ELF-1 (cell line): ENCODE data around the gene MED13L.
"Not testable (repeated sequence)": the region's sequence is repeated elsewhere in the genome, so short reads cannot be mapped to it uniquely, and the experiment has no call there.

ENCODE experiments used
- DNase-seq: peaks from one replicate; pipeline ENCODE4 v3.0.0-alpha.2; 2016; ENCODE audit warnings: low read depth, low spot score

Gene MED13L

DNA sequence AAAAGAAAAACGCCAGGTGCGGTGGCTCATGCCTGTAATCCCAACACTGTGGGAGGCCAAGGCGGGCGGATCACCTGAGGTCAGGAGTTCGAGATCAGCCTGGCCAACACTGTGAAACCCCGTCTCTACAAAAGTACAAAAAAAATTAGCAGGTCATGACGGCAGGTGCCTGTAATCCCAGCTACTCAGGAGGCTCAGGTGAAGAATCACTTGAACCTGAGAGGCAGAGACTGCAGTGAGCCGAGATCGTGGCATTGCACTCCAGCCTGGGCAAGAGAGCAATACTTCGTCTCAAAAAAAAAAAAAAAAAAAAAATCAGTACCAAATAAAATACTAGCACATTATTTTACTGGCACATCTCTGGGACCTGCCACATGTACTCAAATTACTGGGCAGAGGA is 145.5 kb downstream of the MED13L start:
- not testable (repeated sequence) for DNase-seq

- no peak for DNase-seq
These were observed 146.3 kb downstream of the MED13L start for GRCh38 chr12:116131176-116131575.

DNA sequence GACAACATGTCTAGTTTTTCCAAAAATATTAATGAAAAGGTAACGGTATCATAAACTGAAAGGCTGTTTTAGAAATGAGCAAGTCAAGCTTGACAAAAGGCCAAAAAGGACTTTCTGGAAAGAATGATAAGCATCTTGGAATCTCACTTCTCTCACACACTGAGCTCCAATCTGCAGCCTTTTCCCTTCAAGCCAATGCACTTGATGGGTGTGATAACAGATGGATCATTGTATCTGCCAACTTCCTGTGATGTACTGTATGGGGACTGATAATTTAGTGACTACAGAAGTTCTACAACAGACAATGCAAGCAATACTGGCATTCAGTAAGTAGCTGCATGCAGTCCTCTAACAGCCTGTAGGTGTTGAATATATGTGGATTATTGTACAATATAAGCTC is 147.1 kb downstream of the MED13L start:
- DNase-seq, result no peak

GRCh38 chr12:116128779-116129178 is 148.7 kb downstream of the MED13L start:
- DNase-seq, result no peak

- DNase-seq, result no peak
These were observed 149.6 kb downstream of the MED13L start for GRCh38 chr12:116127859-116128258.

- no peak for DNase-seq
These were observed 150.9 kb downstream of the MED13L start for GRCh38 chr12:116126610-116127009.

GRCh38 chr12:116125956-116126566 is 151.4 kb downstream of the MED13L start:
- peak; percentile 34 for DNase-seq

GRCh38 chr12:116125084-116125483 is 152.4 kb downstream of the MED13L start:
- DNase-seq, result no peak

- DNase-seq, result peak; percentile 57
These were observed 153.8 kb downstream of the MED13L start for GRCh38 chr12:116123451-116124258.

DNA sequence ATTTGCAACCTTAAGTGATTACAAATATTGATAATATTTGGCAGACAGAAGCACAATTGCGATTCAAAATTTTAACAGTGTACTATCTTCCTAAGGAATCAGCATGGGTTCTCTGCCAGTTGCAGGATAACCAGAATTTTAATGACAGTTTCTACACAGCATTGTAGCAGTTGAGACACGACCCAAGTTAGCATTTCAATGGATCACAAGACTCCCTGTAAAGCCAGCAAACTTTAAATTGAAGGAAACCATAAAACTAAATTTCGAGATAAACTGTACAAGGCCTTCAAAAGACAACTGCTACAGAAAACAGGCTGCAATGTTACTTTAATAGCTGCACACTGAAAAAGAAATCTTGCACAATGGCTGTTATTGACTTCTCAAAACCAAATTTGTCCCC is 154.9 kb downstream of the MED13L start:
- DNase-seq, result no peak

- DNase-seq, result no peak
These were observed 156.0 kb downstream of the MED13L start for GRCh38 chr12:116121453-116121871.

- DNase-seq, result no peak
These were observed 160.7 kb downstream of the MED13L start for GRCh38 chr12:116116650-116117424.

DNA sequence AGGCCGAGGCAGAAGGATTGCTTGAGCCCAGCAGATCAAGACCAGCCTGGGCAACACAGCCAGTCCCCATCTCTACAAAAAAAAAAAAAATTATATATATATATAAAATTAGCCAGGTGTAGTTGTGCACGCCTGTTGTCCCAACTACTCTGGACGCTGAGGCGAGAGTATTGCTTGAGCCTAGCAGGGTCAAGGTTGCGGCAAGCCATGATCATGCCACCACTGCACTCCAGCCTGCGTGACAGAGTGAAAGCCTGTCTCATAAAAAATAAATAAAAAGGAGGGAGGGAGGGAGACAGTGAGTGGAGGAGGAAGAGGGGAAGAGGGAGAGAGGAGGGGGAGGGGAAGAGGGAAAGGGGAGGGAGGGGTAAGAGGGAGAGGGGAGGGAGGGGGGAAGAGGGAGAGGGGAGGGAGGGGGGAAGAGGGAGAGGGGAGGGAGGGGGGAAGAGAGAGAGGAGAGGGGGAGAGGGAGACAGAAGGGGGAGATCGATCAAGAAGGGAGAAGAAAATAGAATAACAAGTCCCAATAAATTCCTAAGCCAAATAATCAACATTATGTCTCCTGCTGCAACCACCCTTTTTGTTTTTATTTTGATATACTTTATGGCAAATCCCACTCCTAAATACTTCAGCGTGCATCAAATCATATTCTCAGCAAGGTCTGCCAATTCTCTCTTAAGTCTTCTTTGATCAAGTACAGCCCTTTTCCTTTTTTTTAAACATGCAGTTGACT is 163.9 kb downstream of the MED13L start:
- DNase-seq, result no peak

DNA sequence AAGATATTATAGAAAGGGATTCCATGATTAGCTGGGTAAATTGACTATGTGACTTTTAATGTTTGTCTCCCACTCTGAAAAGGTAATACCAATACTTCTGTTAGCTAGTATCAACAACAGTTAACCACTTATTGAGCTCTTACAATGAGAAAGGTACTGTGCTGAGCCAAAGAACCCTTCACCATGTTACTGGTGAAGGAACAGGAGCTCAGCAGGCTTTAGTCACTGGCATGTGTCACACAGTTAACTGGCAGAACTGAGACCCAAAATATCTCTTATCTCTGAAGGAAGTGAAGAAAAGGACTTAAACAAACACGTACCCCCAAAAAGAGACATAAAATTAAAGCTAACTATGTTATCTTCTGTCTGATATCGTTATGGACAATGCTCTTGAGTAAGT is 170.6 kb downstream of the MED13L start:
- DNase-seq, result no peak

DNA sequence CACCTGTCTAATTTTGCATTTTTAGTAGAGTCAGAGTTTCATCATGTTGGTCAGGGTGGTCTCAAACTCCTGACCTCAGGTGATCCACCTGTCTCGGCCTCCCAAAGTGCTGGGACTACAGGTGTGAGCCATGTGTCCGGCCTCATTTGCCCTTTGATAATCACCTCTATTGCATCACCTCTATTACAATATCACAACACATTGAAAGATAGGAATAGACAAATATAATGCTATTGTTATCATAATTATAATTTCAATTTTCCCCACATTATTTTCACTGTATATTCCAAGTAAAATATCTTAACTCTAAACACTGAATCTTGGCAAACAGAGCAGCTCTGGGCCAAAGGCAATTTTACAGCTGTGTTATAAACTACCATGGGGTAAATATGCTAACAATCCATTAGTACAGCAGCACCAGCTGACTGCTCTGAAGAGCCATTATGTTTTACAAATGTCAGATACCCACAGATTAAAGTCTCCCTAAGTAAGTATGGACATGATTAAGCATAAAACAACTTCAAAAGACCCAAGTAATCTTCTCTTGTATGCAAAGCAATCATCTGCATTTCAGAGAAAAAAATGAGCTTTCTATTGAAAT is 173.2 kb downstream of the MED13L start:
- DNase-seq, result no peak

DNA sequence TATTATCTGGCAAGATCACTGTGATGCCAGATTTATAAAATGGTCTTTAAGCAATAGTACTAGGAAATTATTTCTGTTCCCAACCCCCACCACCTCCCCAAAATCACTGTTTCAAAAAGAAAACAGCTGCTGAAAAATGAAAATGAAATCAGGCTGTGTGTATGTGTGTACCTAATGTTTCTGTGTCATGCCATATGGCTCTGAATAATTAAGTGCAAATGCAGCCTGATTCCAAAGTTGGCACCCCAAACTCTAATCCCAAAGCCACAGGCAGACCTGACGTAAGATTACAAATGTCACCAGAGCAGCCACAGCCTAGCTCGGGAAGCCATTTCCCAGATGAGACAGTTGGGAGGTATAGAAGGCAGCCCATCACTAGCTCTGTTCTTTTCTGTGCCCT is 175.5 kb downstream of the MED13L start:
- DNase-seq, result no peak

GRCh38 chr12:116099652-116100432 is 177.7 kb downstream of the MED13L start:
- DNase-seq, result no peak

DNA sequence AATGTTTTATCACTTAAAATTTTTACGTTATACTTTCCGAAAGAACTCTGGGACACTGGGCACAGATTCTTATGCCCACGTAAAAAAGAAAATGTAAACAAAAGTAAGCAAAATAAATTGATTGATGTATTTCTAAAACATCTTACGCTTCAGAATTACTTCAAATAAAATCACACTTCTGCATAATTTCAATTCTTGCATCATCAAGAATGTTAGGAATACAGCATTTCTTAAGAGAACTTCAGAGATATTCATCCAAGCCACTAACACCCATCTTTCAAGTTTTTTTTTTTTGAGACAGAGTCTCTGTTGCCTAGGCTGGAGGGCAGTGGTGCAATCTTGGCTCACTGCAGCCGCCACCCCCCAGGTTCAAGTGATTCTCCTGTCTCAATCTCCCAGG is 180.6 kb downstream of the MED13L start:
- no peak for DNase-seq

GRCh38 chr12:116094475-116094874 is 183.0 kb downstream of the MED13L start:
- DNase-seq, result no peak

DNA sequence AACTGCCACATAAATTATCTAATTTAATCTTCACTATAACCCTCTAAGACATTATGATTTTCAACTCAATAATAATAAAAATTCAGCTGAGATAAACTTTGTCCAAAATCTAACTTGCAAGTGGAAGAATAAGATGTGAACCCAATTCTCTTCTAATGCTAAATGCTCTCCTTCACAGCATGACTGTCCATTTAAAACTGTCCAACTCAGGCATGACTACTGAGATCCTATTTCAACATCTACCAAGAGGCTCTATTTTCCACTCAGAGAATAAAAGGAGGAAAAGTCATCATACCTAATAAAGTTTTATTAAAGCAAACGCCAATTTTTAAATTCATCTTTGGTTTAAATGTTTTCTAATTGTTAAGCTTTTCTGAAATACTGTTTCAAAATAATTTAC is 183.6 kb downstream of the MED13L start:
- no peak for DNase-seq

GRCh38 chr12:116092776-116093175 is 184.7 kb downstream of the MED13L start:
- DNase-seq, result no peak
